HG03139 (cell line): ENCODE measurements around the gene PKP2.
"Not testable (repeated sequence)": the region's sequence is repeated elsewhere in the genome, so short reads cannot be mapped to it uniquely, and the experiment has no call there.

Source experiments
- ATAC-seq: cut with Tn5 transposase; IDR thresholded peaks from one replicate; pipeline ENCODE4 v1.9.1; 2021; ENCODE audit not compliant: unreplicated experiment

The PKP2 gene

DNA sequence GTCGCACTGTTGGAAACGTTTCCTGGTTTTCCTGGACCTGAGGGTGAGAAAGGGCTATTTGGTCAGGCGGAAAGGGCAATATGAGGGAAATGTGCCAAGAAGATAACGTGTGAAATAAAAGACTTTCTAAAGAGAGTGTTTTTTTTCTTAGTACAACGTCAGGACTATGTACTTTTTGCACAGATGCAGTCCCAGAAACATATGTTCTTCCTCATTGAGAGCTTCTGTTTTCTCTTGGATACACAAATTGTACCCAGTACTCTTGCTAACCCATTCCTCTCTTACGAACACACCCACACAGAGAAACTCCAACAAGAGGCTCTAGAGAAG lies 669 bp upstream of the PKP2 start:
- no peak for ATAC-seq

DNA sequence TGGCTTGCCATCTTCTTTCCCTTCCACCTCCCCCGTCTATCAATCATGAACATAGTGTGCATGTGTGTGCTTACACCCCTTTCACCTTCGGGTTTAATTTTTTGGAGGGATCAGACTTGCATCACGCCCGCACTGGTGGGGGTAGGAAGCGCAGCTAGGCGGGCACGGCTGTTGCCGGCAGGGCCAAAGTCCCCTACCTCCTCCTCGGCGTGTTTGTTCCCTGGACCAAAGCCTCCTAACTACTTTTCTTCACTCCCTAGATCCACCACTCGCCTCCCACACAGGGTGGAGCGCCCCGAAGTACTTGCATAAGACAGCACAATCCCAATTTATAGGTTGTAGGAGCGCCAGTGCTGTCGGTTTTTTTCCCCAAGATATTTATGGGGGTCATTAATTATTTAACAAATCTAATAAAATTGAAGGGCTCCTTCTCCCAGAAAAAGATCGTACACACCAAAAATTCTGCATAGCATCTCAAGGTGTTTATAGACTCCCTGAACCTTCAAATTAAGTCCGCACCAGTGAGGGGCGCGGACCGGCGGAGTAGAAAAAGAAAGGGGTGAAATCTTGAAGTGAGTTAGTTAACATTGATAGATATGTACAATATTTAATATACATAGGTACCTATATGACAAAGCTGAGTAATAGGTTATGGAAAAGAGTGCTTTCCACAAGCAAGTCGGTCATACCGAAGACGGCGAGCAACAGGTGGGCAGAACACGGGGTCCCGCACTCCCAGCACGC lies 717 bp downstream of the PKP2 start:
- no peak for ATAC-seq

DNA sequence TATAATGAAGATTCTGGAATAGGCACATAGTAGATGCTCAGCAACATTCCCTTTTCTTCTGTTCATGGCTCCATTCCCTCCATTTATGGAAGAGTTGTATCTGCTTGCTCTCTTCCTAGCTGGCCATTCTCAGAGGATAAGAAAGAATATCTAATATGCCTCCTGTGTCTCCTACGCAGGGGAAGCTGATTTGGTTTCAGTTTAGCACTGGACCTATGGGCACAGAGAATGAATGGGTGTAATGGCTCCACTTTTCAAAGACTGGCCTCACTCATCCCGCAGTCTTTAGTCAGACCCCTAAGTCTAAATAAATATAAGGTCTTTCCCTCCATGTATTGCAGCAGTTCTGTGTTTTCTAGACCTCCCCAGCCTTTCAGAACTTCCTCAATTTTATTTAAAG lies 2.0 kb downstream of the PKP2 start:
- no peak for ATAC-seq

DNA sequence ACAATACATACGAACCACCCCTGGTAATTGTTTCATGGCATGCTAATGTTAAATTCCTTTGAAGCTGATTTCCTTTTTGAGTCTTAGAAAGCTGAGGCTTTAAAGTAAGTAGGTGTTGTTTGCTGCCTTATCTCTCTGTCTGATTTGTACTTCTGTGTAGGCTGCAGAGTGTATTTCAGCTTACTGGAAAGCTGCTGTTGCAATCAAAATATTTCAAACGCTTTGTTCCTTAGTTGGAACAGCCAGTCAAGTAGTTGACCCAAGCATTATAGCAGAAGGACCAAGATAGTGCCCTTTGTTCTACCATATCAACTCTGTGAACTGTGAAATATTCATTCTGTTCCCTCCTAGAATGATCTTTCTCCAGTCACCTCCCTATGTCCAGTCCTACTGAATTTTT lies 3.1 kb downstream of the PKP2 start:
- no peak for ATAC-seq

DNA sequence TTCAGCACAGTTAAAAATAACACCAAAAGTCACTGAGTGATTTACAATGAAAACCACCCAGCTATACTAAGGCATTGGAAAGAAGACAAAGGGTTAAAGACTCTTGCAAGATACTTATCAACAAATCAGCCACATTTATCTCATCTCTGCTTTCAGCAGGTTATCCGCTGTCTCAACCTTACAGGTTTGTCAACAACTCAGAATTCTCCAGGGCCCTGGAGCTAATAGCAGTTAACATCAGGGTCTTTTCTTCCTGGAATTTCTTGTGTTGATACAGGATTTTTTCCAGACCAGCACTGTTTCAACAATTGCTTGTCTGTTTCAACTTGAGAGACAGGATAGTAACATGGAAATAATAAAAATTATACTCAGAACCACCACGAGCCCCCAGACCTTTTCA lies 3.5 kb downstream of the PKP2 start:
- ATAC-seq, result no peak

DNA sequence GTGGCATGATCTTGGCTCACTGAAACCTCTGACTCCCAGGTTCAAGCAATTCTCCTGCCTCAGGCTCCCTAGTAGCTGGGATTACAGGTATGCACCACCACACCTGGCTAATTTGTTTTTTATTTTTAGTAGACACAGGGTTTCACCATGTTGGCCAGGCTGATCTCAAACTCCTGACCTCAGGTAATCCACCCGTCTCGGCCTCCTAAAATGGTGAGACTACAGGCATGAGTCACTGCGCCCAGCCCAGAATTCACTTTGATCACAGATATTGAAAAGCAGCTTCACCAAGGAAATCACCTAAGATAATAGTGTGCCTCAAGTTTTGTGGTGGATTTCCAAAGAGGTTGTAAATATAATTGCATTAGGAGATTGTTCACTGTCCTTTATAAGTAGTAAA lies 4.2 kb downstream of the PKP2 start:
- ATAC-seq, result not testable (repeated sequence)

DNA sequence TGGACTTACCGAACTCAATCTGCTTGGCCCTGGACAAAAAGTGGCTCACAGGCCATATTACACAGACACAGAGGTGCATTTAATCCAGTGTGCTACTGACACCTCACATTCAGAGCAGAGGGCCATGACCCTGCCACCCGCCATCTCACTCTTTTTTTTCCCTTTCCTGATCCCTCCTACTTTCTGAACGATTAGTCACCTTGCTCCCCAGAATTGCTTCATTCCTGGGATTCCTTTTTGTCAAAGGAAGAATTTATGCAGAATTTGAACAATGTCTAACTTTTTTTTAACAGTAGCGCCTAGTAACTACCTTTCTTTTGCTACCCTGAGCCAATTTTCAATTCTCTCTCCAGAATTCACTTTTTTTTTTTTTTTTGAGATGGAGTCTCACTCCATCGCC lies 4.6 kb downstream of the PKP2 start:
- no peak for ATAC-seq

DNA sequence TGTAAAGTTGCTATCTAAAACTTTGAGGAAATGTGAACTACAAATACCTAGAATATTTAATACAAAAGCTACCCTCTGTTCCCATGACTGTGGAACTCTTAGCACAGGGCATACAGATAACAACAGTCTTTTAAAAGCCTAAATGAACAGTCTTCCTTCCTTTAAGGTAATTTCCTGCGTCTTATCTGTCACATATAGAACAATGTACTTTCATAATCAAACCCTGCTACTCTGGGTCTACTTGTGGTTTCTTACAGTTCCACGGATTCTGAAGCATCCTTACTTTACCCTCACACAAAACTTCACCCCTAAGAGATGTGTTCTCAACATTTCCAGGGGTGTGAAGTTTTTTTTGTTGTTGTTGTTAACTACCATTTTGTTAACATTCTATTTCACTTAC lies 5.1 kb downstream of the PKP2 start:
- no peak for ATAC-seq

DNA sequence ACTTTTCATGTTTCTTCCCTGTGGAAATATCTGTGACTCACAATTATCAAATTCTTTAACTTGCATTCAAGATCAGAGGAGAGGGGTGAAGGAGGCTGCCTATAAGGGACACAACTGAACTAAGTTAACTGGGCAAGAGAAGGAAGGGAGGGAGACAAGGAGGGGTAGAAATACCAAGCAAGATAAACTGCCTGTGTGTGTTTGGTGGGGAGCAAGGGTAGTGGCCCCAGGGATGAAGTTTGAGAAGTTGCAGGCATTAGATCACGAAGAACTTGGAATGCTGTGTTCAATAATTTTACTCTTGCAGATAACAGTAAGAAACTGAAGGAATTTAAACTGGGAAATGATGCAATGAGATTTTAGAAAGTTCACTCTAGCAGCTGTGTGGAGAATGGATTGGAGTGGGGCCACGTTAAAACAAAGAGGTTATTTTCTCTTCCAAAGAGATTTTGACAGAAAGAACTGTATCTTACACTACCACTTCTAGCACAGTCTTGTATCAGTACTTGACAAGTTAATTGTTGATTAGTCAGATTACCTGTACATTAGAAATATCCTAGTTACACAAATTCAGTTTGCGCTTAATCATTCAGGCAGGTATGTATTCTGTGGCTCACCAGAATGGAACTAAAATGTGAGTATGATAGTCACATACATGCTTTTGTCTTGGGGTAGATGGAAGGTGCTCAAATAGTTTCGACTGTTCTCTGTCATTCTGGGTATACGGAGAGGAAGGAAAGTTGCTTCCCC lies 7.4 kb downstream of the PKP2 start:
- ATAC-seq, result no peak

DNA sequence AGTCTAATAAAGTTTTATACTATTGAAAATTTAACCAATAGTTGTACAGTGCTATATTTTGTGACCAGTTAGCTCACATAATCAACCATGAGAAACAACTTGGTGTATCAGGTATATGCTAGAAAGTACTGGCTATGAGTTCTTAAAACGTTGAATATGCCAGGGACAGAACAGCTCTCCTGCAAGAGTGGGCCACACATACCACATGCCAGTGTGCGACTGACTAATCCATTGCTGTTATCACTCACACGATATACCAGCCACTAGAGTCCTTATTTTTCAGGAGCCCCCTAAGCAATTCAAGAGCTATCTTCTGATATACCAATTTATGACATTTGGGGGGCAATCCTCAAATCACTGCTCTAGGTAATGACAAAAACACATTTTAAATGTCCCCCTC lies 9.5 kb downstream of the PKP2 start:
- ATAC-seq, result no peak

DNA sequence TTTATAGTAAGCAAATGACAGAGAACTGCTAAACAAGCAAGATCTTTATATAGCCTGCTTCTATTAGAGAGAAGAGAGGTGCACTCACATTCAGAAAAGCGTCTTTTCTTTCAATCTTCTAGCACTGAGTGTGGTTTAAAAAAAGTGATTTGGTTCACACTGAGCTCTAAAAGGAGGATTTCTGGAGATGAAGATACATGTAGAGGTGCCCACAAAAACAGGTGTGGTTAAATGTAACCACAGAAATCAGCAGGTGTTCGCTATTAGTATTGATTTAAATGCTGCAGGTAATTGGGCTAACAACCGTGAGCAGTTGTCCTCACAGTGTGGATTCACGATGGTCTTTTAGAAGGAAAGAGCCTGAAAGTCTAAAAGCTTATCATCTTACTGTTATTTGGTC lies 10.7 kb downstream of the PKP2 start:
- ATAC-seq, result no peak

DNA sequence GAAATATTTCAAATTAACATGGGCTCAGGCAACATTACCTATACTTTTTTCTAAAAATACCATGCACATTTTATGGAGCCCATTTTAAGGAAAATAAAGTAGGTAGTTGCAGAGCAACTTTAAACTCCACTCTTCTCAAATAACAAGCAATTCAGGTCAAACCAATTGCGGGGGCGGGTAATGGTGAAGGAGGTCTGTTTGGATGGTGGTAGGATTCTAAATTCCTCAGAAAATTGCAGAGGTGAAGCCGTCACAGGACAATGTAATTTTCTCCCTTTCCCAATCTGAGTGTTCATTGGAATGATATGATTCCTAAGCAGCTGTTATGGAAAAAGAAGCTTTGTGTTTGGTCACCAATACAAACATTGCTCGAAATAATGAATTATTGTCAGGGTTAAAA lies 11.6 kb downstream of the PKP2 start:
- no peak for ATAC-seq

DNA sequence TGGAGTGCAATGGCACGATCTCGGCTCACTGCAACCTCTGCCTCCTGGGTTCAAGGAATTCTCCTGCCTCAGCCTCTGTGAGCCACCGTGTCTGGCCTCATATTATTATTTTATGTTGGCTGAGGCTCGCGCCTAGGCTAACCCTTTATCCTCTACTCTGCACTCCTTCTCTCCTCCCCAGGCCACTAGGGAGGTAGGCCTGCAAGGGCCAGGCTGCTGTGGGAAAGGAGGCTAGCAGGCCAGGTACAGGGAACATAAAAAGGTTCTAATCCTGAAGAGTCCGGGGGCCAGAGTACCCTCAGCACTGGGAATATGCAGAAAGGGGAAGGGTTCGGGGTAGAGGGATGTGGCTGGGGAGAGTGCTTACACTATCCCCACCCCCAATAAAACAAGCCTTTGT lies 14.9 kb downstream of the PKP2 start:
- ATAC-seq, result no peak

DNA sequence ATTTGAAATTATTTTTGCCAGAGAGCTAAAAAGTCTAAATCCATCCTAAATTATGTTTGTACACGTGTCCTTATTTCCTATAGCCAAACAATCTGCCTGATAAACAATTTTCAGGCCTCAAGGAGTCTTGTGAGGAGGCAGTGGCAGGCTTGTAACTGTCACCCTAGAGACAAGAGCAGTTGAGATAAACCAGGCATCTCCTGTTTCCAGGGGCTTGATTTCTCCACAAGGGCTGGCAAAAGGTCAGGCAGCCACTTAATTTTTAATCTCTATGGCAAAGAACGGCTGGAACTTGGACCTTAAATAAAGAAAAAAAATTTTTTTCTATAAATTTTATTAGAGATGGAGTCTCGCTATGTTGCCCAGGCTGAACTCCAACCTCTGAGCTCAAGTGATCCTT lies 15.5 kb downstream of the PKP2 start:
- no peak for ATAC-seq

DNA sequence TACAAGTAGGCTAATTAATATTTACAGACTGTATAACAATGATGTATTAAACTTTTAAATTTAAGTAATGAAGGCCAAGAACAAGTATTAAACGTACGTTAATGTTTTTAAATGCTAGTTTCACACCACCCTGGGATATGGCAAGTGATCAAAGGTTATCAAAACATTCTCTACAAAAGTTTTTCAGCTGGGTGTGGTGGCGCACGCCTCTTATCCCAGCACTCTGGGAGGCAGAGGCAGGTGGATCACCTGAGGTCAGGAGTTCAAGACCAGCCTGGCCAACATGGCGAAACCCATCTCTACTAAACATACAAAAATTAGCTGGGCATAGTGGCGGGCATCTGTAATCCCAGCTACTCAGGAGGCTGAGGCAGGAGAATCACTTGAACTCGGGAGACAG lies 17.5 kb downstream of the PKP2 start:
- ATAC-seq, result not testable (repeated sequence)

DNA sequence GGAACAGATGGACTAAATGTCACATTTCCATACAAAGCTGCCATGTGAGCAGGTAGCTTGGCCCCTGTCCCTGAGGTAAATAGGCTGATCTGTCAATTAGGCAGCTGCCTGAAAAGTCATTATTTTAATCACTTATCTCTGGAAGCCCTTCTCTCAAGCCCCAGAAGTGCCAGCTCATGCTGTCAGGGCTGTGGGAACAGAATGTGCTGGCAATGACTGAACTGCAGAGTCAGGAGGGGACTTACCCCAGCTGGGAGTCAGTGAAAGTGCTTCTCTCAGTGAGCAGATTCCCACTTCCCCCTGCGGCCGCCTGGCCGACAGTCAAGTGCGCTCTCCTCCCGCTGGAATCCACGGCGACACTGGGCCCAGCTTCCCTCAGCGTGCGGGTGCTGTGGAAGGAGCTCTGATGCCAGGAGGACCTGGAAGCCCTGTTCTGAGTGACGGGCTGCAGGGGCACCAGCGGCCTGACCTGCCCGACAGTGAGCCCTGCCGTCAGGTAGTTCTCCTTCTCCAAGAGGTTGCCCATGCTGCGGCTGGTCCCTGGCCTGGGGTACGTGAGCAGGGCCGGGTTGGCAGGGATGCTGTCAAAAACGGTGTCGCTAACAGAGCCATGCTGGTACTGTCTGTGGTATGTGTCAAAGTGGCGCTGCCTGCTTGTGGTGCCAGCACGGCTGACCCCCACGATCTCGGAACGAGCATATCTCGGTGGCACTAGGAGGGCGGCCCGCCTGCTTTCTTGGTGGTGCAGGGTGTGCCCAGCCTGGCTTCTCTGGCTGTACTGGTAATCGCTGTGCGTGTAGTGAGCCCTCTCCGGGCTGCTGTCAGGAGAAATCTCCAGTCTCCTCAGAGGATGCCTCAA lies 18.7 kb downstream of the PKP2 start:
- ATAC-seq, result no peak

DNA sequence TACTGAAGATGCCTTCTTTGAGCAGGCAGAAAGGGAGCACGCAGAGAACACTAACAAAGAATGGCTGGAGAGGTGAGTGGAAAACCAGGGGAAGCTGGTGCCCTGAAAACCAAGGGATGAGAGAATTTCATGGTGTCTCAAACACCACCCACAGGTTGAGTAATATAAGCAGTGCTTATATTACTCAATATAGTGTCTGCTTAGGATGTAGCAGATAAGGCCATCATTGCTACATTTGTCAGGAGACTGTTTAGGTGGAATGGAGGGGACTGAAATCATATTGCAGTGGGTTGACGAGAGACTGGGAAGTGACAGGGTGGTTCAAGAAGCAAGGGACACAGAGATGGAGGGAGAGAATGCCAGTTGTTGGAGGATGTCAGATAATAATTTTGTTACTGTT lies 20.6 kb downstream of the PKP2 start:
- no peak for ATAC-seq

DNA sequence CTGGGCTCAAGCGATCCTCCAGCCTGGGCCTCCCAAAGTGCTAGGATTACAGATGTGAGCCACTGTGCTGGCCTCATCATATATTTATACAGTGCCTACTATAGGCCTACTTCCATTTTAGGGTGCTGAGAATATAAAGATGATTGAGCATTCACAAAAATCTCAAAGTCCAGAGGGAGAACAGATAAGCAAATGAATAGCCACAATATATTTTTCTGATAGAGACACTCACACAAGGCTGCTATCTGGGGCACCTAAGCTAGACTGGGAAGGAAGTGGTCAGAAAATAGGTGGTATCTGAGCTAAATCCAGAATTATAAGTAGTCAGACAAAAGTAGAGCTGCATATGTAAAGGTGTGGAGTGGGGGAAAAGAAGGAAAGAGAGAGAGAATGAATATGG lies 21.6 kb downstream of the PKP2 start:
- ATAC-seq, result no peak

DNA sequence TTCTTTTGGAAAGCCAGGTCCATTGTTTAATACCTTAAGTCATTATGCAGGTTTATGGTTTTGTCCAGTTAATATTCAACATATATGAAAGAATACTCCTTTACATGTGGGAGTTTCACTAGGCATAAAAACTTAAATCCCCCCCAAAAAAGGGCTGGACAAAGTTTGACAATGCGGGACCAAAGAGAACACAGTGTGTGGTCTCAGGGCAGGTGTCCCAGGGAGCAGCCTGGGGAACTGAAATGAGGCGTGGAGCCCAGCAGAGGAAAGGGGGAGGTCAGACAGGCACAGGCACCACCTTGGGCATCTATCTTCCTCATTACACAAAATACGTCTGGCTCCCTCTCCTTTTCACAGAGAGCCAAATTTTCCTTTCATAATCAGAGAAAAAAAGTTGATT lies 22.5 kb downstream of the PKP2 start:
- no peak for ATAC-seq

DNA sequence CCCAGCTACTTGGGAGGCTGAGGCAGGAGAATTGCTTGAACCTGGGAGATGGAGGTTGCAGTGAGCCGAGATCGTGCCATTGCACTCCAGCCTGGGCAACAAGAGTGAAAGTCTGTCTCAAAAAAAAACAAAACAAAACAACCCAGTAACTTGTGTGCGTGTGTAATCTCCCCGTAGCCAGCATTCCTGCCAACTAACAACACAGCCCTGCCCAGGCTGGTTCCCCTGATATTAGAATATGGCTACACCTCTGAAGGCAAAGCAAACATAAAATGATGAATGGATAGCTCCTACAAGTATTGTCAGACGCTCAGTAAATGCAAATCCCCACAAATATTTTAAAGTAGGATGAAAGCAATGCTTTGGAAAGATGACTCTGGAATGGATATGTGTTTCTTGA lies 24.2 kb downstream of the PKP2 start:
- not testable (repeated sequence) for ATAC-seq

DNA sequence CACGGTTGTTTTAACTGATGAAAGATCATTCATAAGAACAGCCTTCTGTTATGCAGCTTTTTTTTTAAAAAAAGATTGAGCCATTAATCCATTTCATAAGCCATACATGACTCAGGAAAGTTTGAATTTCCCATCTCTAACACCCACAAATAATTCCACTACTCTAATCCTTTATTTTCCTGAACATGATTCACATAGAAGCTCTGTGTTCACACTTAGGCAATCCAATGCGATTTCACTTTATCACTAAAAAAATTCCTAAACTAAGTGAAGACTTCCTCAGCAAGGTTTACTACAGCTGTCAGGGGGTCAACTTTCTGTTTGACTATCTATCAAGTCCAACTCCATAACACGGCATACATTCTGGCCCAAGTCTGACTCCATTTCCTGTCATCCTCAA lies 25.9 kb downstream of the PKP2 start:
- no peak for ATAC-seq

DNA sequence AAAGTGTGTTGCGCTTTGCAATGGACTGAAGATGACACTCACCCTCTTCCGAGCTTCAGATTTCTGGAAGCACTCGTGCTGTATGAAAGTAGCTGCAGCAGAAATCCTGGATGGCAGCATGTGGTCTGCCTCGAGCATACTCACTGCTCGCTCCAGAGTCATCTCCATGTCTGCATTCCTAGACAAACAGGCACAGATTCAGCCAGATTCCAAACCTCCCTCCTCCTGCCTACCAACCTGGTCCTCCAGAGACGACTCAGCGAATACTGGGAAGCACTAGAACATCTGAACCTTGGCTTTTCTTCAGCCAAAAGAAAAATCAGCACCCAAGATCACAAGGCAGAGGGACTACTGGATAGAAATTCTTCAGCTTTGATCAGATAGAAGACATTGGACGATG lies 27.7 kb downstream of the PKP2 start:
- ATAC-seq, result no peak
